T-cell (primary cell): ENCODE results near the gene ABCC3. TPM values are rescaled to one million over a fixed set of nuclear protein-coding genes. Genes with fewer than 3 reads are reported as not detected.

ENCODE experiments used
- ATAC-seq, 4 experiments: fragments of 200-7000 bp in 3 of 4; fragments of 150-1000 bp in 1 of 4; cut with Tn5 transposase; replicated peaks in 1 of 4; 1 replicate in 3 of 4; 2 replicates in 1 of 4; pipeline ENCODE4 v1.10.0; 2021; ENCODE audit warnings: moderate library complexity in 3 of 4, mild to moderate bottlenecking in 2 of 4, moderate number of reproducible peaks in 1 of 4
- CTCF ChIA-PET, 2 donors: fragments of 300-600 bp; sonication (Branson Sonifier 250); formaldehyde crosslinking; loops; one replicate each; lab custom pipeline; 2022; ENCODE audit warnings: antibody characterized with exemption in 2 of 2; lab: Charles Lee
- POLR2A ChIA-PET, 2 donors: fragments of 300-600 bp; sonication (Branson Sonifier 250); formaldehyde crosslinking; loops; one replicate each; lab custom pipeline; 2022; ENCODE audit warnings: antibody characterized with exemption in 2 of 2; lab: Charles Lee
- DNase-seq, 35 experiments: peaks; one replicate each; pipeline versions ENCODE4 v3.0.0 to v3.0.0-alpha.2; 2013 to 2023
- H3K27ac ChIP-seq: one replicate; pipeline ENCODE4 v1.5.1; 2013; ENCODE audit warnings: low read length
- H3K27me3 ChIP-seq, 2 experiments: replicated peaks in 1 of 2; 1 replicate in 1 of 2; 2 replicates in 1 of 2; pipeline versions ENCODE4 v1.6.1 to v1.7.0; 2013; ENCODE audit warnings: low read length in 1 of 2, mixed read lengths in 1 of 2; ENCODE audit not compliant: control insufficient read depth in 2 of 2, insufficient read depth in 2 of 2; ENCODE audit errors: extremely low read depth in 1 of 2
- H3K36me3 ChIP-seq, 2 donors: 1 replicate in 1 of 2; 2 replicates in 1 of 2; pipeline versions ENCODE4 v1.6.1 to v1.7.0; 2013; ENCODE audit warnings: low read length in 1 of 2; ENCODE audit not compliant: control insufficient read depth in 2 of 2, insufficient read depth in 1 of 2; ENCODE audit errors: extremely low read depth in 1 of 2
- H3K4me1 ChIP-seq, 2 experiments: 1 replicate in 1 of 2; 2 replicates in 1 of 2; pipeline versions ENCODE4 v1.6.1 to v1.7.0; 2013; ENCODE audit warnings: low read length in 2 of 2, mixed read lengths in 1 of 2; ENCODE audit not compliant: insufficient read depth in 2 of 2, control insufficient read depth in 1 of 2; ENCODE audit errors: extremely low read depth in 1 of 2
- H3K4me3 ChIP-seq, 2 donors: 1 replicate in 1 of 2; 2 replicates in 1 of 2; pipeline versions ENCODE4 v1.5.1 to v1.7.0; 2013; ENCODE audit warnings: mild to moderate bottlenecking in 2 of 2, low read length in 1 of 2, moderate library complexity in 1 of 2; ENCODE audit not compliant: control insufficient read depth in 1 of 2; ENCODE audit errors: extremely low read depth in 1 of 2
- H3K9me3 ChIP-seq: 2 replicates; pipeline ENCODE4 v1.7.0; 2013
- H3K27ac Mint-ChIP-seq, 2 donors: one replicate each; pipeline ENCODE4 v1.8.0; 2020 to 2021; ENCODE audit warnings: mild to moderate bottlenecking in 2 of 2, mixed read lengths in 2 of 2
- H3K27me3 Mint-ChIP-seq, 2 donors: one replicate each; pipeline ENCODE4 v1.8.0; 2021 to 2022; ENCODE audit warnings: mixed read lengths in 2 of 2
- H3K36me3 Mint-ChIP-seq: one replicate; pipeline ENCODE4 v1.8.0; 2021; ENCODE audit warnings: mixed read lengths
- H3K4me1 Mint-ChIP-seq, 3 donors: one replicate each; pipeline ENCODE4 v1.8.0; 2020 to 2022; ENCODE audit warnings: mixed read lengths in 3 of 3, mild to moderate bottlenecking in 1 of 3
- H3K4me3 Mint-ChIP-seq, 3 donors: one replicate each; pipeline ENCODE4 v1.8.0; 2020 to 2022; ENCODE audit warnings: mild to moderate bottlenecking in 3 of 3, mixed read lengths in 3 of 3, moderate library complexity in 3 of 3
- H3K9me3 Mint-ChIP-seq, 3 donors: one replicate each; pipeline ENCODE4 v1.8.0; 2020 to 2022; ENCODE audit warnings: mixed read lengths in 3 of 3
- WGBS: methylation state at CpG from one replicate; pipeline ENCODE4 v1.1.5; 2013; ENCODE audit warnings: missing lambda C conversion rate; ENCODE audit not compliant: insufficient coverage; 5-methylcytosine and 5-hydroxymethylcytosine counted together
- total RNA-seq, 35 experiments: library from RNA in 6 of 35; stranded (reverse) in 6 of 35; fragments of 120-200 nt in 1 of 35; gene quantifications; one replicate each; pipeline versions ENCODE4 v1.2.1 to v1.2.4 and lab custom pipeline; 2013 to 2026

The ABCC3 gene
- total RNA-seq, 5 donors from 2014 or later (not counting 1 experiment from before 2014, with no cell fraction given), result 0.75 to 2.2 (median 1.5) TPM; not detected in 1

GRCh38 chr17:50651661-50652060 lies 17.0 kb downstream of the ABCC3 start:
- no peak for ATAC-seq
- CTCF ChIA-PET, result interaction anchor here in 1 of 2 donors (0.7 kb wide), 1 partner anchor 18 kb away, joined by 3 read pairs; no protein-coding TSS in a partner anchor
- no peak overlapping the region for H3K4me3 ChIP-seq

DNA sequence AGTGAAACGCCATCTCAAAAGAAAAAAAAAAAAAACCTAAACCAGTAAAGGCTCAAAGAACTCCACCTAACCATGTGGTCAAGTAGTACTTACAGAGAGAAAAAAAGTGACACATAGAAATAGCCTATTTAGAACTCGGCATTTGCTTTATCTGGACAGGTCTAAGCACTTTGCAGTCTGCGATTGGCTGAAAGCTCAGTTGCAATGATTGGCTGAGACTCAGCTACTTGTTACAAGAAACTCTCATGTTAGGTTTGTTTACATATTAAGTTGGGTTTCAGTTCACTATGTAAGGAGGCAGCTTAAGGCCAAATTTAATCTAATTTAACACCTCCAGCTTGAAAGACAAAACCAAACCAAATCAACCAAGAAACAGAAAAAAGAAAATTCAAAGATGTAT lies 19.1 kb downstream of the ABCC3 start:
- Histone ChIP-seq H3K27me3 (peaks cover 0 to 17% of the 10 kb centered on the region in 2 experiments), H3K27ac (no peak overlapping the region), H3K4me1 (no peaks in the 10 kb centered on the region), H3K36me3 (no peaks in the 10 kb centered on the region), H3K4me3 (no peak overlapping the region), H3K9me3 (no peaks in the 10 kb centered on the region)
- no peak for ATAC-seq
- no peaks in the 10 kb centered on the region for H3K36me3 Mint-ChIP-seq
- peaks cover 0 to 6% of the 10 kb centered on the region in 2 donors for H3K27me3 Mint-ChIP-seq
- H3K27ac Mint-ChIP-seq, result no peak overlapping the region
- H3K9me3 Mint-ChIP-seq, result peaks cover 0 to 5% (median 0%) of the 10 kb centered on the region in 3 donors
- 61% methylated on average over 2 of the region's 3 CpGs for WGBS
- no peaks in the 10 kb centered on the region for H3K4me1 Mint-ChIP-seq
- POLR2A ChIA-PET, result interaction anchor here in 1 of 2 donors (0.6 kb wide), 1 partner anchor 208 kb away, joined by 3 read pairs; no protein-coding TSS in a partner anchor
- CTCF ChIA-PET, result no interaction called here
- DNase-seq, result no peak
- H3K4me3 Mint-ChIP-seq, result no peak overlapping the region

More at GRCh38 chr17:50651661-50652060, 17.0 kb downstream of the ABCC3 start:
- Histone ChIP-seq H3K9me3 (no peaks in the 10 kb centered on the region), H3K27ac (no peak overlapping the region), H3K36me3 (no peaks in the 10 kb centered on the region), H3K27me3 (peaks cover 0 to 9% of the 10 kb centered on the region in 2 experiments), H3K4me1 (no peaks in the 10 kb centered on the region)
- H3K27me3 Mint-ChIP-seq, result peaks cover 3 to 5% of the 10 kb centered on the region in 2 donors
- no CpG with 5 or more reads among the region's 2 CpGs for WGBS
- POLR2A ChIA-PET, result no interaction called here
- H3K4me3 Mint-ChIP-seq, result no peak overlapping the region
- DNase-seq, result no peak
- H3K4me1 Mint-ChIP-seq, result no peaks in the 10 kb centered on the region
- H3K27ac Mint-ChIP-seq, result no peak overlapping the region
- H3K36me3 Mint-ChIP-seq, result no peaks in the 10 kb centered on the region
- peaks cover 0 to 5% (median 0%) of the 10 kb centered on the region in 3 donors for H3K9me3 Mint-ChIP-seq

- Mint-ChIP-seq H3K27me3 (peaks cover 0 to 10% of the 10 kb centered on the region in 2 donors), H3K27ac (no peak overlapping the region), H3K36me3 (no peaks in the 10 kb centered on the region), H3K4me1 (peaks cover 2 to 6% (median 5%) of the 10 kb centered on the region in 3 donors), H3K9me3 (peaks cover 0 to 5% (median 0%) of the 10 kb centered on the region in 3 donors), H3K4me3 (no peak overlapping the region)
- no peak for DNase-seq
- no peak overlapping the region for H3K27ac ChIP-seq
- H3K36me3 ChIP-seq, result no peaks in the 10 kb centered on the region
- H3K4me1 ChIP-seq, result no peaks in the 10 kb centered on the region
- H3K4me3 ChIP-seq, result no peak overlapping the region
- H3K9me3 ChIP-seq, result no peaks in the 10 kb centered on the region
- POLR2A ChIA-PET, result no interaction called here
- CTCF ChIA-PET, result no interaction called here
- ATAC-seq, result no peak
- peaks cover 0 to 28% of the 10 kb centered on the region in 2 experiments for H3K27me3 ChIP-seq
- 88% methylated on average over 2 of the region's 5 CpGs for WGBS
Observed at GRCh38 chr17:50656509-50656908, 21.8 kb downstream of the ABCC3 start.

DNA sequence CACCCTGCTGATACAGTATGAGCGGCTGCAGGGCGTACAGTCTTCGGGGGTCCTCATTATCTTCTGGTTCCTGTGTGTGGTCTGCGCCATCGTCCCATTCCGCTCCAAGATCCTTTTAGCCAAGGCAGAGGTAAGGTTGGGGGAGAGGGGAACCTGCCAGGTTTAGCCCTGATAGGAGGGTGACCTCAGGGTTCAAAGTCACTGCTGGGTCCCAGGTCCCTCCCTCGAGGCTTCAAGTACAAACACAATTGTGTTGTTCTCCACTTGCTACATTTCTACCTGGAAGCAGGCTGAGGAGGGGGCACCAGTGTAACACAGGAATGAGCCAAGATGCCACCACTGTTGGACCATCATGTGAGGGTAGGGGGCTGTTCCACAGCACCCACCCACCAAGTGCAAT lies 22.4 kb downstream of the ABCC3 start:
- H3K36me3 Mint-ChIP-seq, result no peaks in the 10 kb centered on the region
- peaks cover 0 to 10% of the 10 kb centered on the region in 2 donors for H3K27me3 Mint-ChIP-seq
- POLR2A ChIA-PET, result no interaction called here
- H3K9me3 Mint-ChIP-seq, result peaks cover 0 to under 1% (median 0%) of the 10 kb centered on the region in 3 donors
- Histone ChIP-seq H3K27ac (no peak overlapping the region), H3K9me3 (no peaks in the 10 kb centered on the region), H3K4me1 (peaks cover 0 to 3% of the 10 kb centered on the region in 2 experiments), H3K27me3 (peaks cover 0 to 32% of the 10 kb centered on the region in 2 experiments), H3K36me3 (no peaks in the 10 kb centered on the region), H3K4me3 (no peak overlapping the region)
- no peak overlapping the region for H3K27ac Mint-ChIP-seq
- CTCF ChIA-PET, result no interaction called here
- no peak for DNase-seq
- no peak overlapping the region for H3K4me3 Mint-ChIP-seq
- peaks cover 6 to 12% (median 9%) of the 10 kb centered on the region in 3 donors for H3K4me1 Mint-ChIP-seq
- no peak for ATAC-seq
- 96% methylated on average over 4 of the region's 7 CpGs for WGBS

DNA sequence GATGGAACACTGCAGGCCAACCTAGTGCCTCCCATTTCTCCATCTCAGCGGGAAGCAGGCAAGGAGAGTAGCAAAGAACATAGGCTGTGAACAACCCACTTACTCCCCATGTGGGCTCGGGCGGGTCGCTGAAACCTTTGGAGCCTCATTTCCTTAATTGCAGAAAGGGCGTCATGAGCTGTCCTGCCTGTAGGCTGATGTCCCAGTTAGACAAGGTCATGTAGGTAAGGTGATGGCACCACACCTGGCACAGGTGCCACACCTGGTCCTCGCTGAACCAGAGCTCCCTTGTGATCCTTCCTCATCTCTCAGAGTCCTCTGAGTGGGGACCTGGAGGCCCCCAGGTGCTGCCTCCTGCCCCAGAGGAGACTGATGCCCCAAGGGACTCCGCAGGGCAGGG lies 22.9 kb downstream of the ABCC3 start:
- Histone ChIP-seq H3K27me3 (peaks cover 0 to 32% of the 10 kb centered on the region in 2 experiments), H3K36me3 (no peaks in the 10 kb centered on the region), H3K27ac (no peak overlapping the region), H3K9me3 (no peaks in the 10 kb centered on the region), H3K4me3 (no peak overlapping the region), H3K4me1 (peaks cover 0 to 3% of the 10 kb centered on the region in 2 experiments)
- DNase-seq (no peak), ATAC-seq (no peak)
- Mint-ChIP-seq H3K9me3 (no peaks in the 10 kb centered on the region), H3K27me3 (peaks cover 0 to 10% of the 10 kb centered on the region in 2 donors), H3K27ac (no peak overlapping the region), H3K36me3 (no peaks in the 10 kb centered on the region), H3K4me1 (peaks cover 6 to 14% (median 9%) of the 10 kb centered on the region in 3 donors), H3K4me3 (no peak overlapping the region)
- WGBS, result 90% methylated on average over 1 of the region's 7 CpGs
- POLR2A ChIA-PET, result no interaction called here
- CTCF ChIA-PET, result interaction anchor here in 1 of 2 donors (0.6 kb wide), 1 partner anchor 10 kb away, joined by 3 read pairs; no protein-coding TSS in a partner anchor

DNA sequence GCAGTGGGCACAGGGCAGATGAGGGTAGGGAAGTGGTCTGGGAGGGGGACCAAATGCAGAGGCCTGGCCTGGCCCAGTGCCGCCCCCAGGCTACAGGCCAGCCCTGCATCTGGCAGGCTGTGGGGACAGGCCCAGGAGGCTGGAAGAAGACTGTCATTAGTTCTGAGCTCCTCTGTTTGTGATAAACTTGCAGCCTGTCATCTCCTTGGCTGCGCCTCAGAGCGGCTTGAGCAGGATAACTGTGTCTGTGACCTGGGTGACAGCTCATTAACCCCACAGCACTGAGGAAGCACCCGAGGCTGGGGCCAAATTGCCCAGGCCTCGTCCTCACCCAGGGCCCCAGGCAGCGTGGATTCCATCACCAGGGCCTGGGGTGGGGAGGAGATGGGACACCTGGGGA lies 23.9 kb downstream of the ABCC3 start:
- no peaks in the 10 kb centered on the region for H3K9me3 ChIP-seq
- ATAC-seq (no peak), DNase-seq (no peak)
- no peak overlapping the region for H3K4me3 ChIP-seq
- WGBS, result 100% methylated on average over 2 of the region's 6 CpGs
- POLR2A ChIA-PET, result no interaction called here
- no peak overlapping the region for H3K27ac ChIP-seq
- H3K27me3 ChIP-seq, result peaks cover 0 to 35% of the 10 kb centered on the region in 2 experiments
- CTCF ChIA-PET, result no interaction called here
- no peaks in the 10 kb centered on the region for H3K36me3 Mint-ChIP-seq
- no peaks in the 10 kb centered on the region for H3K36me3 ChIP-seq
- peaks cover 0 to 3% of the 10 kb centered on the region in 2 experiments for H3K4me1 ChIP-seq
- peaks cover 0 to 10% of the 10 kb centered on the region in 2 donors for H3K27me3 Mint-ChIP-seq
- no peaks in the 10 kb centered on the region for H3K9me3 Mint-ChIP-seq
- no peak overlapping the region for H3K4me3 Mint-ChIP-seq
- H3K4me1 Mint-ChIP-seq, result peaks cover 6 to 14% (median 9%) of the 10 kb centered on the region in 3 donors
- no peak overlapping the region for H3K27ac Mint-ChIP-seq
